ENCODE data around the gene MAPK13.
"Not testable (repeated sequence)": the region's sequence is repeated elsewhere in the genome, so short reads cannot be mapped to it uniquely, and the experiment has no call there.

Gene MAPK13

GRCh38 chr6:36118550-36119107, 11.7 kb upstream of the MAPK13 start:
- Histone ChIP-seq H3K36me3 (ENCODE audit: insufficient read depth, low read length) (no peaks in the 10 kb centered on the region), H3K4me1 (ENCODE audit: insufficient read depth, low read length) (peaks cover 4% of the 10 kb centered on the region), H3K4me3 (ENCODE audit: low read length) (no peak overlapping the region), H2AFZ (ENCODE audit: low read depth, low read length) (no peak overlapping the region), H3K27me3 (ENCODE audit: insufficient read depth, low read length) (no peaks in the 10 kb centered on the region), H3K9me3 (ENCODE audit: low read length) (no peaks in the 10 kb centered on the region)

- Histone ChIP-seq H3K9me3 (ENCODE audit: low read length) (no peaks in the 10 kb centered on the region), H2AFZ (ENCODE audit: low read depth, low read length) (no peak overlapping the region), H3K36me3 (ENCODE audit: insufficient read depth, low read length) (no peaks in the 10 kb centered on the region), H3K4me3 (ENCODE audit: low read length) (no peak overlapping the region), H3K27me3 (ENCODE audit: insufficient read depth, low read length) (no peaks in the 10 kb centered on the region), H3K4me1 (ENCODE audit: insufficient read depth, low read length) (peaks cover 4% of the 10 kb centered on the region)
Observed at GRCh38 chr6:36119209-36119608, 11.1 kb upstream of the MAPK13 start.

GRCh38 chr6:36120018-36120417, 10.3 kb upstream of the MAPK13 start:
- no peaks in the 10 kb centered on the region for H3K27me3 ChIP-seq (ENCODE audit: insufficient read depth, low read length)
- H3K9me3 ChIP-seq (ENCODE audit: low read length), result no peaks in the 10 kb centered on the region
- H3K4me3 ChIP-seq (ENCODE audit: low read length), result no peak overlapping the region
- H3K36me3 ChIP-seq (ENCODE audit: insufficient read depth, low read length), result no peaks in the 10 kb centered on the region
- H3K4me1 ChIP-seq (ENCODE audit: insufficient read depth, low read length), result peaks cover 4% of the 10 kb centered on the region
- H2AFZ ChIP-seq (ENCODE audit: low read depth, low read length), result no peak overlapping the region

GRCh38 chr6:36120539-36120938, 9.8 kb upstream of the MAPK13 start:
- H3K4me3 ChIP-seq (ENCODE audit: low read length), result no peak overlapping the region
- no peaks in the 10 kb centered on the region for H3K9me3 ChIP-seq (ENCODE audit: low read length)
- no peaks in the 10 kb centered on the region for H3K27me3 ChIP-seq (ENCODE audit: insufficient read depth, low read length)
- peaks cover 4% of the 10 kb centered on the region for H3K4me1 ChIP-seq (ENCODE audit: insufficient read depth, low read length)
- no peak overlapping the region for H2AFZ ChIP-seq (ENCODE audit: low read depth, low read length)
- H3K36me3 ChIP-seq (ENCODE audit: insufficient read depth, low read length), result no peaks in the 10 kb centered on the region

- Histone ChIP-seq H2AFZ (ENCODE audit: low read depth, low read length) (no peak overlapping the region), H3K36me3 (ENCODE audit: insufficient read depth, low read length) (no peaks in the 10 kb centered on the region), H3K4me3 (ENCODE audit: low read length) (no peak overlapping the region), H3K4me1 (ENCODE audit: insufficient read depth, low read length) (peaks cover 4% of the 10 kb centered on the region), H3K9me3 (ENCODE audit: low read length) (no peaks in the 10 kb centered on the region), H3K27me3 (ENCODE audit: insufficient read depth, low read length) (no peaks in the 10 kb centered on the region)
Observed at GRCh38 chr6:36120979-36121786, 9.1 kb upstream of the MAPK13 start.

- Histone ChIP-seq H3K4me3 (ENCODE audit: low read length) (no peak overlapping the region), H3K27me3 (ENCODE audit: insufficient read depth, low read length) (no peaks in the 10 kb centered on the region), H3K9me3 (ENCODE audit: low read length) (no peaks in the 10 kb centered on the region), H3K36me3 (ENCODE audit: insufficient read depth, low read length) (no peaks in the 10 kb centered on the region), H3K4me1 (ENCODE audit: insufficient read depth, low read length) (peaks cover 4% of the 10 kb centered on the region), H2AFZ (ENCODE audit: low read depth, low read length) (no peak overlapping the region)
Observed at GRCh38 chr6:36121787-36122494, 8.4 kb upstream of the MAPK13 start.

GRCh38 chr6:36122495-36123269, 7.6 kb upstream of the MAPK13 start:
- Histone ChIP-seq H3K27me3 (ENCODE audit: insufficient read depth, low read length) (no peaks in the 10 kb centered on the region), H2AFZ (ENCODE audit: low read depth, low read length) (no peak overlapping the region), H3K36me3 (ENCODE audit: insufficient read depth, low read length) (no peaks in the 10 kb centered on the region), H3K4me3 (ENCODE audit: low read length) (no peak overlapping the region), H3K9me3 (ENCODE audit: low read length) (no peaks in the 10 kb centered on the region), H3K4me1 (ENCODE audit: insufficient read depth, low read length) (peaks cover 4% of the 10 kb centered on the region)

- Histone ChIP-seq H3K27me3 (ENCODE audit: insufficient read depth, low read length) (no peaks in the 10 kb centered on the region), H2AFZ (ENCODE audit: low read depth, low read length) (no peak overlapping the region), H3K36me3 (ENCODE audit: insufficient read depth, low read length) (no peaks in the 10 kb centered on the region), H3K4me3 (ENCODE audit: low read length) (no peak overlapping the region), H3K9me3 (ENCODE audit: low read length) (no peaks in the 10 kb centered on the region), H3K4me1 (ENCODE audit: insufficient read depth, low read length) (no peaks in the 10 kb centered on the region)
Observed at GRCh38 chr6:36123270-36124139, 6.8 kb upstream of the MAPK13 start.

GRCh38 chr6:36124346-36124745, 6.0 kb upstream of the MAPK13 start:
- H3K27me3 ChIP-seq (ENCODE audit: insufficient read depth, low read length); H2AFZ ChIP-seq (ENCODE audit: low read depth, low read length); H3K4me3 ChIP-seq (ENCODE audit: low read length); H3K36me3 ChIP-seq (ENCODE audit: insufficient read depth, low read length); H3K4me1 ChIP-seq (ENCODE audit: insufficient read depth, low read length); H3K9me3 ChIP-seq (ENCODE audit: low read length): not testable (repeated sequence)

- no peaks in the 10 kb centered on the region for H3K36me3 ChIP-seq (ENCODE audit: insufficient read depth, low read length)
- H3K4me3 ChIP-seq (ENCODE audit: low read length), result no peak overlapping the region
- H3K4me1 ChIP-seq (ENCODE audit: insufficient read depth, low read length), result peaks cover under 1% of the 10 kb centered on the region
- no peak overlapping the region for H2AFZ ChIP-seq (ENCODE audit: low read depth, low read length)
- no peaks in the 10 kb centered on the region for H3K27me3 ChIP-seq (ENCODE audit: insufficient read depth, low read length)
- no peaks in the 10 kb centered on the region for H3K9me3 ChIP-seq (ENCODE audit: low read length)
Observed at GRCh38 chr6:36124881-36125280, 5.4 kb upstream of the MAPK13 start.

GRCh38 chr6:36125575-36125974, 4.7 kb upstream of the MAPK13 start:
- no peak overlapping the region for H3K4me3 ChIP-seq (ENCODE audit: low read length)
- no peak overlapping the region for H2AFZ ChIP-seq (ENCODE audit: low read depth, low read length)
- no peaks in the 10 kb centered on the region for H3K27me3 ChIP-seq (ENCODE audit: insufficient read depth, low read length)
- no peaks in the 10 kb centered on the region for H3K9me3 ChIP-seq (ENCODE audit: low read length)
- peaks cover 2% of the 10 kb centered on the region for H3K4me1 ChIP-seq (ENCODE audit: insufficient read depth, low read length)
- H3K36me3 ChIP-seq (ENCODE audit: insufficient read depth, low read length), result no peaks in the 10 kb centered on the region

GRCh38 chr6:36126121-36126520, 4.2 kb upstream of the MAPK13 start:
- Histone ChIP-seq H3K4me3 (ENCODE audit: low read length) (no peak overlapping the region), H3K9me3 (ENCODE audit: low read length) (no peaks in the 10 kb centered on the region), H3K4me1 (ENCODE audit: insufficient read depth, low read length) (peaks cover 6% of the 10 kb centered on the region), H3K27me3 (ENCODE audit: insufficient read depth, low read length) (no peaks in the 10 kb centered on the region), H3K36me3 (ENCODE audit: insufficient read depth, low read length) (no peaks in the 10 kb centered on the region), H2AFZ (ENCODE audit: low read depth, low read length) (no peak overlapping the region)

Data from neuron (in vitro differentiated cells).